GM12878 (cell line): Measurements from ENCODE around the gene PSENEN. TPM values are rescaled to one million over a fixed set of nuclear protein-coding genes. Genes with fewer than 3 reads are reported as not detected.
A peak's percentile ranks its signal among the peaks of the same experiment; 100 is the strongest.

Experiments
- ATF3 ChIP-seq: IDR thresholded peaks from 2 replicates; pipeline ENCODE4 v1.6.1; 2011; ENCODE audit warnings: low read depth, mild to moderate bottlenecking, low read length, moderate library complexity, borderline replicate concordance; ENCODE audit errors: extremely low read depth
- ATF7 ChIP-seq: fragments of 450-650 bp; IDR thresholded peaks from 2 replicates; pipeline ENCODE4 v1.6.1; 2016; ENCODE audit warnings: low read depth, mild to moderate bottlenecking
- BCL11A ChIP-seq: IDR thresholded peaks from 2 replicates; pipeline ENCODE4 v1.6.1; 2011; ENCODE audit warnings: low read depth, low read length
- CHD2 ChIP-seq: IDR thresholded peaks from 2 replicates; pipeline ENCODE4 v1.6.1; 2011; ENCODE audit warnings: low read depth, low read length, improper control_type of control experiment, borderline replicate concordance
- CREB1 ChIP-seq: IDR thresholded peaks from 2 replicates; pipeline ENCODE4 v1.6.1; 2012; ENCODE audit warnings: low read depth, mild to moderate bottlenecking, inconsistent platforms
- CTCF ChIP-seq, 3 experiments: IDR thresholded peaks in 2 of 3; conservative IDR thresholded peaks in 1 of 3; 2 replicates each; pipeline ENCODE4 v1.5.1; 2011; ENCODE audit warnings: low read depth in 3 of 3, low read length in 3 of 3, mild to moderate bottlenecking in 3 of 3, control low read depth in 2 of 3, moderate library complexity in 2 of 3, inconsistent platforms in 1 of 3, mixed read lengths in 1 of 3; ENCODE audit not compliant: control insufficient read depth in 2 of 3, insufficient read depth in 1 of 3; ENCODE audit errors: extremely low read depth in 1 of 3
- ESRRA ChIP-seq: IDR thresholded peaks from 2 replicates; pipeline ENCODE4 v1.6.1; 2012; ENCODE audit warnings: mild to moderate bottlenecking, low read length, improper control_type of control experiment
- HDAC2 ChIP-seq: fragments of 200-600 bp; sonication (generic); IDR thresholded peaks from 2 replicates; pipeline ENCODE4 v1.6.1; 2017
- IKZF1 ChIP-seq: fragments of 450-650 bp; conservative IDR thresholded peaks from 2 replicates; pipeline ENCODE4 v1.6.1; 2017; ENCODE audit warnings: antibody characterized with exemption, mild to moderate bottlenecking
- IKZF2 ChIP-seq, 2 experiments: fragments of 450-650 bp; IDR thresholded peaks; 2 replicates each; pipeline ENCODE4 v1.6.1; 2017; ENCODE audit warnings: mild to moderate bottlenecking in 2 of 2, moderate library complexity in 2 of 2
- NFIC ChIP-seq: IDR thresholded peaks from 2 replicates; pipeline ENCODE4 v1.6.1; 2012; ENCODE audit warnings: low read depth, mild to moderate bottlenecking, inconsistent platforms, low read length, moderate library complexity
- PAX8 ChIP-seq: fragments of 450-650 bp; IDR thresholded peaks from 2 replicates; pipeline ENCODE4 v1.6.1; 2017; ENCODE audit warnings: mild to moderate bottlenecking, moderate library complexity
- PML ChIP-seq: IDR thresholded peaks from 2 replicates; pipeline ENCODE4 v1.6.1; 2012; ENCODE audit warnings: low read length, inconsistent platforms
- POU2F2 ChIP-seq: IDR thresholded peaks from 3 replicates; pipeline ENCODE4 v1.6.1; 2011; ENCODE audit warnings: low read depth, mild to moderate bottlenecking, low read length, borderline replicate concordance
- RB1 ChIP-seq: fragments of 450-650 bp; formaldehyde crosslinking; IDR thresholded peaks from 2 replicates; pipeline ENCODE4 v1.6.1; 2017; ENCODE audit warnings: mild to moderate bottlenecking, borderline replicate concordance
- STAT3 ChIP-seq: IDR thresholded peaks from 2 replicates; pipeline ENCODE4 v1.6.1; 2011; ENCODE audit warnings: low read depth, low read length, improper control_type of control experiment
- TCF3 ChIP-seq: IDR thresholded peaks from 2 replicates; pipeline ENCODE4 v1.6.1; 2012; ENCODE audit warnings: low read depth, mild to moderate bottlenecking, low read length, borderline replicate concordance; ENCODE audit not compliant: insufficient read depth
- YBX1 ChIP-seq: fragments of 450-650 bp; IDR thresholded peaks from 2 replicates; pipeline ENCODE4 v1.6.1; 2016; ENCODE audit warnings: antibody characterized with exemption
- ZBTB4 ChIP-seq: fragments of 450-650 bp; formaldehyde crosslinking; IDR thresholded peaks from 2 replicates; pipeline ENCODE4 v1.4.0; 2022; ENCODE audit warnings: mild to moderate bottlenecking, moderate library complexity
- ZNF622 ChIP-seq: fragments of 450-650 bp; IDR thresholded peaks from 2 replicates; pipeline ENCODE4 v1.6.1; 2017; ENCODE audit warnings: mild to moderate bottlenecking, inconsistent platforms
- ZNF687 ChIP-seq: fragments of 450-650 bp; IDR thresholded peaks from 2 replicates; pipeline ENCODE4 v1.6.1; 2017; ENCODE audit warnings: mild to moderate bottlenecking, moderate library complexity
- polyA plus RNA-seq, 11 experiments: library from polyadenylated mRNA; depleted of rRNA in 4 of 11; unstranded in 6 of 11; stranded (reverse) in 5 of 11; fragments of >200 nt; fragmentation: Nextera tagmentation in 4 of 11; fragmentation: Illumina TruSeq in 1 of 11; extraction: Ambion mirVana in 4 of 11; extraction: Trizol in 1 of 11; gene quantifications; 1 replicate in 1 of 11; 2 replicates in 10 of 11; pipeline versions ENCODE4 v1.2.1 to v1.2.3, GENCODE V29; 2011 to 2016; ENCODE audit warnings: inconsistent platforms in 2 of 11, missing spikeins in 2 of 11, low read depth in 1 of 11
- total RNA-seq, 4 experiments: library from RNA; depleted of rRNA in 3 of 4; stranded (reverse); fragments of >200 nt in 3 of 4; fragmentation: Illumina TruSeq in 1 of 4; extraction: Trizol in 1 of 4; gene quantifications; 2 replicates each; pipeline versions ENCODE4 v1.2.1 to v1.2.3, GENCODE V29; 2013 to 2021

The PSENEN gene
- total and polyA plus RNA-seq, 10 of the 15 experiments (the other 5 are each of a cell fraction or from before 2014, with no cell fraction given): 14.4 to 178 (median 43.5) TPM

GRCh38 chr19:35702223-35703012 is 43.0 kb upstream of the PSENEN start (continued):
- TF ChIP-seq ZNF687 (no peak; the same call in none of the 2 replicates), ESRRA (no peak), STAT3 (no peak), POU2F2 (peak; percentile 51; the same call in 2 of the 3 replicates), HDAC2 (no peak), BCL11A (no peak), PAX8 (no peak), CTCF (IDR thresholded peaks at IDR 0.05 in 2 of 3, conservative IDR thresholded peaks at IDR 0.05 in 1 of 3; ENCODE audit: control insufficient read depth in 2 of 3, extremely low read depth in 1 of 3, insufficient read depth in 1 of 3, low read depth in 3 of 3, low read length in 3 of 3) (no peak), ZNF622 (peak; percentile 44; the same call in 1 of the 2 replicates), ATF3 (no peak), YBX1 (no peak), TCF3 (no peak), IKZF2 (IDR thresholded peaks at IDR 0.05) (peak; percentile 47 to 60), ZBTB4 (CRISPR knock-in tag) (no peak), NFIC (no peak; the same call in 1 of the 2 replicates), ATF7 (peak; percentile 33), CHD2 (peak; percentile 97), PML (no peak), RB1 (peak; percentile 75; the same call in 1 of the 2 replicates), IKZF1 (peak; percentile 80), CREB1 (peak; percentile 76)
